Duodenal mucosa (tissue), 2 donors: ENCODE data around the gene C1orf115.
"Not testable (repeated sequence)": the region's sequence is repeated elsewhere in the genome, so short reads cannot be mapped to it uniquely, and the experiment has no call there.

Experiments used
- H3K27ac ChIP-seq: one replicate; pipeline ENCODE4 v1.7.0; 2013; ENCODE audit warnings: low read depth, low read length
- H3K27me3 ChIP-seq, 2 donors: one replicate each; pipeline ENCODE4 v1.7.0; 2013; ENCODE audit warnings: low read length in 2 of 2, control low read depth in 1 of 2; ENCODE audit not compliant: insufficient read depth in 2 of 2, control insufficient read depth in 1 of 2
- H3K36me3 ChIP-seq, 2 donors: one replicate each; pipeline ENCODE4 v1.7.0; 2013; ENCODE audit warnings: low read length in 2 of 2, control low read depth in 1 of 2; ENCODE audit not compliant: insufficient read depth in 2 of 2, control insufficient read depth in 1 of 2
- H3K4me1 ChIP-seq, 2 donors: one replicate each; pipeline ENCODE4 v1.7.0; 2013; ENCODE audit warnings: low read length in 2 of 2, control low read depth in 1 of 2; ENCODE audit not compliant: insufficient read depth in 2 of 2, control insufficient read depth in 1 of 2
- H3K4me3 ChIP-seq, 2 donors: one replicate each; pipeline ENCODE4 v1.7.0; 2013; ENCODE audit warnings: low read length in 2 of 2, low read depth in 1 of 2
- H3K9ac ChIP-seq, 2 donors: one replicate each; pipeline ENCODE4 v1.7.0; 2013; ENCODE audit warnings: low read length in 2 of 2, low read depth in 1 of 2
- H3K9me3 ChIP-seq, 2 donors: one replicate each; pipeline ENCODE4 v1.7.0; 2013; ENCODE audit warnings: low read length in 2 of 2, control low read depth in 1 of 2; ENCODE audit not compliant: control insufficient read depth in 1 of 2

The C1orf115 gene

DNA sequence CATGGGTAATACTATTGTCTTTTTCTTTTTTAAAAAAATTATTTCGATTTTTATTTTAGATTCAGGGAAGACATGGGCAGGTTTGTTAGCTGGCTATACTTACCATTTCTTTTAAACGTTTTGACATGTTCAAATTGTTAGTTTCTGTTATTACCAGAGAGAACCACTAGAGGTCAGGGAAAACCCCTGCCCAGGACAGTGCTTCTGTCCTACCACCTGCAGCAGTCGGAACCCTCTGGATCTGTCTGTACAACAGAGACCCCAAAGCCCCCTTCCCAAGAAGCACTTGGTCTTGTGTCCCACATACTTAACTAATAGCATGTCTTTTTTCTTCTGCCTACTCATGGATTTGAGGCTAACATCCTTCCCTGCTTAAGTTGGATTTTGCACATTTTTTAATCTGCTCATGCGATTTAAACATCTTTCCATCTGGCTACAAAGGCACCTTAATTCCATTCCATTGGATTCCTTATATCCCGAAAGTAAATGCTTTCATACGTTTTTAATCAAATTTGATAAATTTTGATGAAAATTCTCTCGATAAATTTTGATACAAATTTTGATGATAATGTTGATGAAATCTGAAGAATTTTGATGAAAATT lies 10.0 kb upstream of the C1orf115 start:
- Histone ChIP-seq H3K9ac (no peak overlapping the region), H3K4me1 (peaks cover 0 to 11% of the 10 kb centered on the region in 2 donors), H3K36me3 (no peaks in the 10 kb centered on the region), H3K27me3 (no peaks in the 10 kb centered on the region), H3K27ac (no peak overlapping the region), H3K9me3 (no peaks in the 10 kb centered on the region), H3K4me3 (no peak overlapping the region)

DNA sequence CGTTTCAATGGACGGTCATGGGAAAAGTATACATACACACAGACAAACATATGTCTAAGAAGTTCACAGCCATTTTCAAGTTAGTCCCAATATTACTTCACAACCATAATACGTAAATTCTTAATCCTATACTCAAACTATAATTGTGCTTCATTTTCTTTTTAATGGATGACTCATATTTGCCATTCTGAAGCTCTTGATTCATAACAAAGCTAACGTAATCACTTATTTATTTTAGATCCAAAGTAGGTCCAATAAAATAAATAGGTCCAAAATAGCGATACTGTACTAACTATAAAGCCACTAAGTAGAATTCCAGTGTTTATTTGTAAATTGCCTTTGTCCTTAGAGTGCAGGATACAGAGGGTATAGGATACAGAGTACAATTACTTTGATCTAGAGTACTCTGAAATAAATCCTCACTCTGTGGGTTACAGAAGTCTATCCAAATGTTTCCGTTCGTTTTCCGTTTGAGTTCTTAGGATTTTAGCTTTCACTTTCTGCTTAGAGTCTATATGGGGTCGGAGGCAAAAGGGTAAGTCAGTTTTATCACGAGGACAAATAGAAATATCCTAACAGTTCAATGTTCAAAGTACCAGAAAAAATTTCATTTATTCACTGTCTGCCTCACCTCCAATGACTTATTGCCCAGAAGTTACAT lies 8.8 kb upstream of the C1orf115 start:
- H3K9ac ChIP-seq: peak overlapping the region in 1 of 2 donors; percentile 39
- no peak overlapping the region for H3K27ac ChIP-seq

DNA sequence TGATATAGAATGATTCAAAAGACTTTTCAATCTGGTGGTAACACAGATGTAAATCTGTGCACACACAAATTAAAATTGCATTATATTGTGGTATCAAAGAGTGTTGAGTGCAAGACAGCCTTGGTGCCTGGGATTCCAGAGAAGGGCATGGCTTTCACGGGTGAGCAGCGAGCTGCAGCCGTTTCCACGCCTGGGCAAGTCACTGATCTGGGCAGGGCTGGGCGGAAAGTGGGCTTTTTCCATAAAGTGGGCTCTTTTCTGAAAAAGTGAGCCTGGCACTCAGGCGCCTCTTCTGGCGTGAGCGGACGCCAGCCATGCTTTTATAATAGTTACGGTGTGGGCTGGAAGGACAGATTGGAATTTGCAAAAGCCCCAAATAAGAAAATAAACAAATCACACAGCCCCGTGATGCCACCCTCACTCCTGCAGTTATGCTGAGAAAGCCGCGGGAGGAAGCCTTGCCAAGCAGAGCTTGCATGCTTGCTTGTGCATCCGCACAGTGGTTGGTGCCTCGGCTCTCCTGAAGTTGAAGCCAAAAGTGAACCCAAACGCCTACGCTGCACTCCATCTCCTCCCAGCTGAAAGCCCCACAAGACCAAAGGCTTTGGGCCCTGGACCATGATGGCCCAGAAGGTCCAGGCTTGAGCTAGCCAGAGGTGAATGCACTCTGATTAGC lies 7.1 kb upstream of the C1orf115 start:
- Histone ChIP-seq H3K27me3 (no peaks in the 10 kb centered on the region), H3K4me1 (peaks cover 0 to 11% of the 10 kb centered on the region in 2 donors), H3K4me3 (no peak overlapping the region), H3K9ac (no peak overlapping the region), H3K9me3 (no peaks in the 10 kb centered on the region), H3K36me3 (no peaks in the 10 kb centered on the region), H3K27ac (no peak overlapping the region)

More for the DNA sequence above, 8.8 kb upstream of the C1orf115 start:
- Histone ChIP-seq H3K27me3 (no peaks in the 10 kb centered on the region), H3K4me1 (peaks cover 0 to 11% of the 10 kb centered on the region in 2 donors), H3K4me3 (peak overlapping the region; percentile 11 to 62), H3K9me3 (no peaks in the 10 kb centered on the region), H3K36me3 (no peaks in the 10 kb centered on the region)

DNA sequence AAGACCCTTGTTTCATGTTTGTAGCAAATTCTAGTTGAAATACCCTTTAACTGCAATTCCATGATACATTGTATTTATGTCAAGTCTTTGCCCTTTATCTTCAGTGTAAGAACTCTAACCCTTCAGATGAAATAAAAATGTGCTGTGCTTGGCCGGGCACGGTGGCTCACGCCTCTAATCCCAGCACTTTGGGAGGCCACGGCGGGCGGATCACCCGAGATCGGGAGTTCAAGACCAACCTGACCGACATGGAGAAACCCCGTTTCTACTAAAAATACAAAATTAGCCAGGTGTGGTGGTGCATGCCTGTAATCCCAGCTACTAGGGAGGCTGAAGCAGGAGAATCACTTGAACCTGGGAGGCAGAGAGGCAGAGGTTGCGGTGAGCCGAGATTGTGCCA lies 6.4 kb upstream of the C1orf115 start:
- H3K9ac ChIP-seq, H3K9me3 ChIP-seq, H3K27me3 ChIP-seq, H3K4me3 ChIP-seq, H3K27ac ChIP-seq, H3K36me3 ChIP-seq: not testable (repeated sequence)
- peaks cover 0 to 11% of the 10 kb centered on the region in 2 donors for H3K4me1 ChIP-seq

DNA sequence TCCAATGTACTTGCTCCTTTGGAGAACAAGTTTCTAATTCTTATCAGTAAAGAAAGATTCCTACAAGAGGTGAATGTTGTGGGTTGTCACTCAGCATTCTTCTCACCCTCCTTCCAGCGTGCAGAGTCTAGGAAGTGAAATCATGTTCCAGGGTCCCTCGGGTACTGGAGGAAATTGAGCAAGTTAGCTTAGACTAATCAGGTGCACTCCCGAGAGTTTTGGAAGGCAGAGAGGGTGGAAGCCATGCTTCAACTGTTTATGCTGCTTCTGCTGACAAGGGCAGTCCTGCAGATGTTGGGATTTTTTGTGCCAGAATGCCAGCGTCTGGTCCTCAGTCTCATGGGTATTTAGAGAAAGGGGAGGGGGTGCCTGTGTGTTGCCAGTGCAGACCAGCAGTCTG lies 5.3 kb upstream of the C1orf115 start:
- peaks cover 4 to 14% of the 10 kb centered on the region in 2 donors for H3K4me1 ChIP-seq
- no peak overlapping the region for H3K27ac ChIP-seq
- no peaks in the 10 kb centered on the region for H3K27me3 ChIP-seq
- H3K9ac ChIP-seq: no peak overlapping the region
- H3K4me3 ChIP-seq: no peak overlapping the region
- no peaks in the 10 kb centered on the region for H3K9me3 ChIP-seq
- no peaks in the 10 kb centered on the region for H3K36me3 ChIP-seq

- Histone ChIP-seq H3K27ac (no peak overlapping the region), H3K27me3 (no peaks in the 10 kb centered on the region), H3K4me3 (no peak overlapping the region), H3K9ac (no peak overlapping the region), H3K9me3 (no peaks in the 10 kb centered on the region), H3K4me1 (peaks cover 6 to 13% of the 10 kb centered on the region in 2 donors), H3K36me3 (no peaks in the 10 kb centered on the region)
Observed at GRCh38 chr1:220685879-220686278, 4.3 kb upstream of the C1orf115 start.

DNA sequence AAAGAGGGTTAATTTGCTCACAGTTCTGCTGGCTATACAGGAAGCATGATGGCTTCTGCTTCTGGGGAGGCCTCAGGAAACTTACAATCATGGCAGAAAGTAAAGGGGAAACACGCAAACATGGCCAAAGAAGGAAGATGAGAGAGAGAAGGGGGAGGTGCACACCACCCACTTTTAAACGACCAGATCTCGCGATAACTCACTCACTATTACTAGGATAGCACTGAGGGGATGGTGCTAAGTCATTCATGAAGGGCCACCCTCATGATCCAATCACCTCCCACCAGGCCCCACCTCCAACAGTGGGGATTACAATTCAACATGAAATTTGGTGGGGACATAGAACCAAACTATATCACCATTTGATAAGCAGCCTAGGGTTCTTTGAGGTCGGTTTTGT lies 2.4 kb upstream of the C1orf115 start:
- no peak overlapping the region for H3K4me3 ChIP-seq
- H3K9me3 ChIP-seq: no peaks in the 10 kb centered on the region
- H3K36me3 ChIP-seq: no peaks in the 10 kb centered on the region
- no peak overlapping the region for H3K9ac ChIP-seq
- no peak overlapping the region for H3K27ac ChIP-seq
- H3K27me3 ChIP-seq: no peaks in the 10 kb centered on the region
- H3K4me1 ChIP-seq: peaks cover 7 to 12% of the 10 kb centered on the region in 2 donors

DNA sequence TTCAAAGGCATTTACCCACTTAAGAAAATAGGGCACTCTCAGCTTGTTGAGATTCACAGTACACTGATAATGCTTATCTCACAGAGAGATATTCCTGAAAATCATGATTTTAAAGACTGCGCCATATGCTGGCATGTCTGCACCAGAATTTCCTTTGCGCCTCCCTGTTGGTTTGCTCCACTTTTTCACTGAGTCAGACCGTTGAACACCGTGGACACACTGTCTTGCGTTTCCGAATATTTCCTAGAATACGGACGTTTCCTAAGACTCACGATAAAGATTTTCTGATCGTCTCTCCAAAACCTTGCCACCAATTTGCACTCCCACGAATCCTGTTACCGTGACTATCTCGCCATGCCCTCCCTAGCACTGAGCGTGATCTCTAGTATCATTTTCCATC lies 497 bp upstream of the C1orf115 start:
- peaks cover 0 to 4% of the 10 kb centered on the region in 2 donors for H3K36me3 ChIP-seq
- no peaks in the 10 kb centered on the region for H3K9me3 ChIP-seq
- no peaks in the 10 kb centered on the region for H3K27me3 ChIP-seq
- peak overlapping the region; percentile 83 to 87 for H3K4me3 ChIP-seq
- H3K27ac ChIP-seq: no peak overlapping the region
- H3K9ac ChIP-seq: peak overlapping the region; percentile 14 to 44
- H3K4me1 ChIP-seq: peaks cover 7 to 12% of the 10 kb centered on the region in 2 donors

DNA sequence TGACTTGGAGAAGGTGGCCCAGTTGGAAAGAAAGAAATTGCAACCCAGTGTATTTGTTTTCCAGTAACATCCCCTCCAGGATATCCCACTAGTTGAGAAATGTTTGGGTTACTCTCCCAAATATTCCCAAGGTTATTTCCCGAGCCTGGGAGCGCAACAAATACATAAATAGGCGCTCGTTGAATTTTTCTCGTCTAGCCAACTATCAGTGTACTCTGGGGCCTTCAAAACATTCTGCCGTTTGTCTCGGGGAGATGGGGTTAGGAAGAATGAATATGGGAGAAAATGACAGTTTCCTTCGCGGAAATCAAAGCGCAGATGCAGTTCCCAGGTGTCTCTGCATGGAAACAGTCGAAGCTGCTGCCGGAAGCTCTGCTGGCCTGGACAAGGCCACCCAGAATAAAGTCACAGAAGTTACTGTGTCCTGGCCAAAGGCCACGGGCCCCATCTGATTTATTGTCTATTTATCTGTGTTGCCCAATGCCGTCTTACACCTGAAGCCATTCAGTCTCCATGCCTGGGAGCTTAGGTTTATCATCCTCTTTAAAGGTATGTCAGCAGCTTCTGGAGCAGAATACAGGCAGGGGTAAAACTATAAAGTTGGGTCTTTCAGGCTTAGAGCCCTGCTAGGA lies 1.0 kb downstream of the C1orf115 start:
- Histone ChIP-seq H3K9me3 (no peaks in the 10 kb centered on the region), H3K36me3 (peaks cover 0 to 4% of the 10 kb centered on the region in 2 donors), H3K9ac (peak overlapping the region; percentile 73 to 80), H3K27ac (no peak overlapping the region), H3K27me3 (no peaks in the 10 kb centered on the region), H3K4me1 (peaks cover 7 to 12% of the 10 kb centered on the region in 2 donors), H3K4me3 (peak overlapping the region; percentile 83 to 87)
